ENCODE data around the gene NUAK1.

Gene NUAK1

DNA sequence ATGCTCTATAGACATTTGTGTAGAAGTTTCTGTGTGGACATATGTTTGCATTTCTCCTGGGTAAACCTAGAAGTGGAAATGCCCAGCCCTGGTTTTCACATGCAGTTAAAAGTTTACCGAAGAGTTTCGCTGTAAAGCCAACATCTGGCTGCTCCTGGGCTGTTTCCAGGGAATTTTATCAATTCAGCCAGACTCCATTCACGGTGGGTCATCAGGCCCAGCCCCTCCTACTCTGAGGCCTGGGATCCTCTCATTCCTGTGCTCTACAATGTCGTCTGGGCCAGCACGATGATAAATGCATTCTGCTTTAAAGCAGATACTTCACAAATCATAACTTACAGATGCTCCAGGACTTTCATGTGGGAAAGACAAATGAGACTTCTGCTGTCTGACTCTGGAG, 7.1 kb downstream of the NUAK1 start:
- no peak for TF ChIP-seq CTCF (IDR thresholded peaks at IDR 0.05; ENCODE audit: insufficient read depth, low read depth, low read length, missing control alignments)
- no peak for DNase-seq (ENCODE audit: low read depth)
- no peak overlapping the region for H3K4me3 ChIP-seq (ENCODE audit: low read depth, low read length)

DNA sequence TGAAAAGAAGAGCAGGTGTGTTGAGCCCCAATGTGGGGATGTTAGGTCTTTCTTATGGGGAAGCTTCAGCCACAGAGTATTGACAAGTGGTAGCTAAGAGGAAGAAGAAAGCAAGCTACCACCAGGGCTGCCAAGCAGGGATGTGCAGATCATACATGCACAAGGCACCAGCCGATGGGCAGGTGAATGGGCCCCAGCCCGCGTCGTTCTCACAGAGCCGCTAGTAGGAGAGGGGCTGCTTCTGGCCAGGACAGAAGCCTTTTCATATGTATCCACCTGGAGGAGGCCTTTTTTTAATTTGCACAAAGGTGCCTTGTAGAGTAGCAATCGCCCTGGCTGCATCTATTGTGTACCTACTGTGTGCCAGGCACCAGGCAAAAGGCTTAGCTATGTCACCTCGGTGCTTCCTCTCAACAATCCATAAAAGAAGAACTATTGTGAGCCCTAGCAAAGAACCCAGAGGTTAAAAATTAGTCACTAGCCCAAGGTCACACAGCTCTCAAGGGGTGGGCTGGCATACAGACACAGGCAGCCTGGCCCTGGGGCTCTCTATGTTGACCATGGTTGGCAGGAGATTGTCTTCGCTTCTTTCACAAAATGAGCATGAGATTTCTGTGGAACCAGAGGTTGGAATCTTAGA, 8.2 kb downstream of the NUAK1 start:
- no peak for TF ChIP-seq CTCF (IDR thresholded peaks at IDR 0.05; ENCODE audit: insufficient read depth, low read depth, low read length, missing control alignments)
- no peak overlapping the region for H3K4me3 ChIP-seq (ENCODE audit: low read depth, low read length)
- no peak for DNase-seq (ENCODE audit: low read depth)

- DNase-seq (ENCODE audit: low read depth) = no peak
- no peak for TF ChIP-seq CTCF (IDR thresholded peaks at IDR 0.05; ENCODE audit: insufficient read depth, low read depth, low read length, missing control alignments)
- no peak overlapping the region for H3K4me3 ChIP-seq (ENCODE audit: low read depth, low read length)
Measured at GRCh38 chr12:106128585-106129328, 10.0 kb downstream of the NUAK1 start.

DNA sequence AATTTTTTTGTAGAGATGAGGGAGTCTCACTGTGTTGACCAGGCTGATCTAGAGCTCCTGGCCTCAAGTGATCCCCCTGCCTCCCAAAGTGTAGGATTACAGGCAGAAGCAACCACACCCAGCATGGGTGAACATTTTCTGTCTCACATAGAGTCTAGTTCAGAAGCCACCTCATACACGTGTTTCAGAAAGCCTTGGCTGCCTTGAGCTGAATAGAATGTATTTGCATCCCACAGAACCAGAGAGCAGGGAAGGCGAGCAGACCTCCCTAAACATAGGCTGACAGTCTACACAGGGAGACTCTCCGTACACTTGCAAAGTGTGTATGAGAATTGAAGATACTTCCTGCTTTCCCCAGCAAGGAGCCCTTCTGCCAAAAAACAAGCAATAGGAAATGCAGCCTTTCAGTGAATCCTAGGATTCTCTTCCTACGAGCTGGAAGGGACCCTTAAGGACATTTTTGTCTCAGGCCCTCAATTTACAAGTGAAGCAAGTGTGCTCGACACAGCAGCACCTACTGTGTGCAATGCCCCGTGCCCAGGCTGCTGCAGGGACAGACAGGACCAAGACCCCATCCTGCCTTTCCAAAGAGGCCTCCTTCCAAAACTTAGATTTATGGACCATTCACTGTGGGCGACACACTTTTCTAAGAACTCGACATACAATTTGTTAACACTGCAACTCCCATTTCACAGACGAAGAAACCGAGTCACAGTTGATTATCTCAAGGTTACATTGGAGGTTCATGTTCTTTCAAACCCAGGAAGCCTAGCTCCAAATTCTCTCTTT, 11.2 kb downstream of the NUAK1 start:
- no peak for DNase-seq (ENCODE audit: low read depth)
- no peak for TF ChIP-seq CTCF (IDR thresholded peaks at IDR 0.05; ENCODE audit: insufficient read depth, low read depth, low read length, missing control alignments)
- no peak overlapping the region for H3K4me3 ChIP-seq (ENCODE audit: low read depth, low read length)

DNA sequence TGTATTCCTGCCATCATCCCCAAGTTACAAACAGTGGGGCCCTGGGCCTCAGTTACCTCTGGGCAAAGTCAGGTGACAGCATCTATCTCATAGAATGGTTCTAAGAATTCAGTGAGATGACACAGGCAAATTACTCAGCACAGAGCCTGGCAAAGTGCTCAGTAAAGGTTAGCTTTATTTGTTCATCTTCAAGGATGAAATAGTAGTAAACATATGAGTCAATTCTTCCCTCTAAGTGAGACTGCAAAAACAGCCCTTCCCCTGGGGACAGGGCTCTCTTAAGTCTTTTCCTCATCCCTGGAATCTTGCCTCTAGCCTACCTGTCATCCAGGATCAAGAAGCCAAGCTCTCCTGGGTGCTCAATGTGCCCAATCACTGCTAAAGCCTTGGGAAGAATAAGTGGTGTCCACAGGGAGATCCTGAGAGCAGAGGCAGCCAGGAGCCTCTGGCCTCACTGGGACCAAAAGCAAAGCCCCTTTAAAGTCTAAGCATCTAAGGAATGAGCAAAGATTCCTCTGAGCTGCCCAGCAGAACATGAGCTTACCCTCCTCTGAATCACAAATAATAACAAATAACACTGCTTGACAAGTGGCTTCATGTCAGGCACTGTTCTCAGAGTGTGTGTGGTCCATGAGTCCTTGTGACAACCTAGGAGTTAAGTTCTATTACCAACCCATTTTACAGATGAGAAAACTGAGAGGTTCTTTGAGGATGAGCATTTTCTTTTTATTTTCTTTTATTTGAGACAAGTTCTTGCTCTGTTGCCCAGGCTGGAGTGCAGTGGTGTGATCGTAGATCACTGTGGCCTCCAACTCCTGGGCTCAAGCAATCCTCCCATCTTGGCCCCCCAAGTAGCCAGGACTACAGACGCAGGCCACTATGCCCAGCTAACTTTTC, 12.1 kb downstream of the NUAK1 start:
- H3K4me3 ChIP-seq (ENCODE audit: low read depth, low read length) = no peak overlapping the region
- DNase-seq (ENCODE audit: low read depth) = no peak
- no peak for TF ChIP-seq CTCF (IDR thresholded peaks at IDR 0.05; ENCODE audit: insufficient read depth, low read depth, low read length, missing control alignments)

- TF ChIP-seq CTCF (IDR thresholded peaks at IDR 0.05; ENCODE audit: insufficient read depth, low read depth, low read length, missing control alignments) = no peak
- no peak for DNase-seq (ENCODE audit: low read depth)
- H3K4me3 ChIP-seq (ENCODE audit: low read depth, low read length) = no peak overlapping the region
Measured at GRCh38 chr12:106125351-106126095, 13.2 kb downstream of the NUAK1 start.

All from GM12865 (cell line).